Vagina (tissue), 2 donors: ENCODE results near the gene PLA2G4A.

ENCODE experiments used
- CTCF ChIP-seq, 3 experiments: fragments of 450-650 bp in 2 of 3; fragments of 200-600 bp in 1 of 3; sonication (generic) in 1 of 3; IDR thresholded peaks; one replicate each; pipeline ENCODE4 v1.5.1; 2017 to 2019; ENCODE audit warnings: antibody characterized with exemption in 3 of 3, mild to moderate bottlenecking in 2 of 3, moderate library complexity in 2 of 3
- POLR2A ChIP-seq, 2 donors: fragments of 450-650 bp; IDR thresholded peaks; one replicate each; pipeline ENCODE4 v1.6.1; 2017; ENCODE audit warnings: antibody characterized with exemption in 2 of 2, mild to moderate bottlenecking in 2 of 2, moderate library complexity in 2 of 2
- POLR2AphosphoS5 ChIP-seq, 2 donors: sonication (generic); formaldehyde crosslinking; IDR thresholded peaks; one replicate each; pipeline ENCODE4 v1.9.0; 2017; ENCODE audit warnings: antibody characterized with exemption in 2 of 2, mild to moderate bottlenecking in 2 of 2, low read depth in 1 of 2; ENCODE audit not compliant: insufficient read depth in 1 of 2

GRCh38 chr1:186865253-186865652 lies 36.5 kb downstream of the PLA2G4A start:
- TF ChIP-seq CTCF (IDR thresholded peaks at IDR 0.05) (no peak), POLR2A (IDR thresholded peaks at IDR 0.05) (no peak), POLR2AphosphoS5 (IDR thresholded peaks at IDR 0.05; ENCODE audit: insufficient read depth in 1 of 2, low read depth in 1 of 2) (no peak)
